HG02759 (cell line): ENCODE measurements around the gene CA6.
"Not testable (repeated sequence)": the region's sequence is repeated elsewhere in the genome, so short reads cannot be mapped to it uniquely, and the experiment has no call there.

Experiments used
- ATAC-seq: cut with Tn5 transposase; IDR thresholded peaks from one replicate; pipeline ENCODE4 v1.9.1; 2021; ENCODE audit warnings: mild to moderate bottlenecking, moderate library complexity; ENCODE audit not compliant: unreplicated experiment

The CA6 gene

GRCh38 chr1:8945568-8945967, at the start of gene CA6:
CA6 (plus strand) TSS chr1:8945868; CDS start chr1:8945887, 19 bp downstream.
- ATAC-seq, result no peak

GRCh38 chr1:8896775-8897174, 48.9 kb upstream of the CA6 start:
- ATAC-seq, result not testable (repeated sequence)

GRCh38 chr1:8897505-8897904, 48.2 kb upstream of the CA6 start:
- ATAC-seq, result not testable (repeated sequence)

DNA sequence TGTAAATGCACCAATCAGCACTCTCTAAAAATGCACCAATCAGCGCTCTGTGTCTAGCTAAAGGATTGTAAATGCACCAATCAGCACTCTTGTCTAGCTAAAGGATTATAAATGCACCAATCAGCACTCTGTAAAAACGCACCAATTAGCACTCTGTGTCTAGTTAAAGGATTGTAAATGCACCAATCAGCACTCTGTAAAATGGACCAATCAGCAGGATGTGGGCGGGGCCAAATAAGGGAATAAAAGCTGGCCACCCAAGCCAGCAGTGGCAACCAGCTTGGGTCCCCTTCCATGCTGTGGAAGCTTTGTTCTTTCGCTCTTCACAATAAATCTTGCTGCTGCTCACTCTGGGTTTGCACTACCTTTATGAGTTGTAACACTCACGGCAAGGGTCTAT, 47.2 kb upstream of the CA6 start:
- not testable (repeated sequence) for ATAC-seq

DNA sequence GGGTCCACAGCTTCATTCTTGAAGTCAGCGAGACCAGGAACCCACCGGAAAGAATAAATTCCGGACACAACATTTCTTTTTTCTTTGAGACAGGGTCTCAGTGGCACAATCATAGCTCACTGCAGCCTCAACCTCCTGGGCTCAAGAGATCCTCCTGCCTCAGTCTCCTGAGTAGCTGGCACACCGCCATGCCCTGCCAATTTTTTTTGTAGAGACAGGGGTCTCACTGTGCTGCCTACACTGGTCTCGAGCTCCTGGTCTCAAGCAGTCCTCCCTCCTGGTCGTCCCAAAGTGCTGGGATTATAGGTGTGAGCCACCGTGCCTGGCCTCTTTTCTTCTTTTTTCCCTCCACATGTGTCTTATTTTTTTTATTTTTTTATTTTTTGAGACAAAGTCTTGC, 46.6 kb upstream of the CA6 start:
- no peak for ATAC-seq

GRCh38 chr1:8900684-8901083, 45.0 kb upstream of the CA6 start:
- ATAC-seq, result not testable (repeated sequence)

DNA sequence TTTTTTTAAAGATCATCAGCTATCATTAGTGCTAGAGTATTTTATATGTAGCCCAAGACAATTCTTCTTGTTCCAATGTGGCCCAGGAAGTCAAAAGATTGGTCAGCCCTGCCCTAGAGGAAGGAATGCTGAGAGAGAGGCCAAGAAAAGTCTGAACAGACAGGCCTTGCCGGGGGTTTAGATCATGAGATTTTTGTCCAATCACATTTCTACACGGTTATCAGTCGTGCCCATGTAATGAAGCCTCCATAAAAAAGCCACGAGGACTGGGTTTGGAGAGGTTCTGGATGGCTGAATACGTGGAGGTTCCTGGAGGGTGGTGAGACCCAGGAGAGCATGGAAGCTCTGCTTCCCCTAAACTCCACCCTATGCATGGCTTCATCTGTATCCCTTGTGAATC, 42.9 kb upstream of the CA6 start:
- ATAC-seq, result no peak

DNA sequence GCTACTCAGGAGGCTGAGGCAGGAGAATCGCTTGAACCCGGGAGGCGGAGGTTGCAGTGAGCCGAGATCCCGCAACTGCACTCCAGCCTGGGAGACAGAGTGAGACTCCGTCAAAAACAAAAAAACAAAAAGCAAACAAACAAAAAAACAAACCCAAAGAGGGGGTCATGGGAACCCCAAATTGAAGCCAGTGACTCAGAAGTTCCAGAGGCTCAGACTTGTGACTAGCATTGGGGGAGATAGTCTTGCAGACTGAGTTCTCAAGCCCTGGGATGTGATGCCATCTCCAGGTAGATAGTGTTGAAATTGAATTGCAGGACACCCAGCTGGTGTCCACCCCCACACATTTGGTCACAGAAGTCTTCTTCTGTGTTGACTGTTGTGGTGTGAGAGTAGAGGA, 42.3 kb upstream of the CA6 start:
- no peak for ATAC-seq

- ATAC-seq, result no peak
Measured at GRCh38 chr1:8903908-8904650, 41.6 kb upstream of the CA6 start.

- no peak for ATAC-seq
Measured at GRCh38 chr1:8905582-8906191, 40.0 kb upstream of the CA6 start.

DNA sequence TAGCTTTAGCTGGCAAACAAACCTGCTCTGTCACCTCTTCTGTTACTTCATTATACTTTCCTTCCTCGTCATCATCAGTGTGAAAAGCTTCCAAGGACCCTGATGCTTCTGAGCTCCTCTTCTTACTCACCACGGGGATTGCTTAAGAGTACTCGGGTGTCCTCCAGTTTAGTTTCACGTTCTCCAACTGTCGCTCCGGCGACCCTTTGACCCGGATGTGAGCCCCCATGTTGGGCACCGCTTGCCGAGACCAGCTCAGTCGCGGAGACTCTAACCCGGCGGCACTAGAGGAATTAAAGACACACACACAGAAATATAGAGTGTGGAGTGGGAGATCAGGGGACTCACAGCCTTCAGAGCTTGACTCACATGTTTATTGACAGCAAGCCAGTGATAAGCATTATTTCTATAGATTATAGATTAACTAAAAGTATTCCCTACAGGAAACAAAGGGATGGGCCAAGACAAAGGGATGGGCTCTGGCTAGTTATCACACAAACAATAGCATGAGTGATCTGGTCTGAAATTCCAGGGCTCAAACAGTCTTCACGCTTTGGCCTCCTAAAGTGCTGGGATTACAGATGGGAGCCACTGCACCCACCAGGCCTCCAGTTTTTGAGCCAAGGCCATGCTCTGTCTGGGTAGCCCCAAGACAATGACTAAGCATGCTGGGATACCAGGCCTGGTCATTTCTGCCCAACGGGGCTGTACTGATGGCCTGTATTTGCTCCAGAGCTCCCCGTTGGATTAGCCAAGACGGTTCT, 37.1 kb upstream of the CA6 start:
- ATAC-seq, result no peak

- ATAC-seq, result no peak
Measured at GRCh38 chr1:8910331-8910730, 35.3 kb upstream of the CA6 start.

GRCh38 chr1:8910914-8911313, 34.8 kb upstream of the CA6 start:
- no peak for ATAC-seq

- no peak for ATAC-seq
Measured at GRCh38 chr1:8911416-8912309, 34.0 kb upstream of the CA6 start.

- no peak for ATAC-seq
Measured at GRCh38 chr1:8913457-8913856, 32.2 kb upstream of the CA6 start.

DNA sequence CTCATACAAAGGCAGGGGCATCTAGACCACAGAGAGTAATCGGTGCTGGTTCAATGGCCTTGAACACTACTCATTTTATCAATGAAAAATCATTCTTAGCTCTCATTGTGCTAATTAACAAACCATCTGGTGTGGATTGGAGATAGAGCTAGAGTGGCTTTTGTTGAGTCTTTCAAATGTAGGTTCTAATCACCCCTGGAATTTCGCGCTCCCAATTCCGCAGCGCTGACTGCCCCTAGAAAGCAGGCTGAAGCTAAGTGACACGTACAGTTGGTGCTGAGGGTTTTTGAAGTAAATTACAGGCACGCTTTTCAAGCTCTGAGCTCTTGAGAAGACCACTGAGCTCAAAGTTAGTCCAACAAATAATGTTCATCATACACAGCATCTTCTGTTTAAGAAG, 31.2 kb upstream of the CA6 start:
- no peak for ATAC-seq

DNA sequence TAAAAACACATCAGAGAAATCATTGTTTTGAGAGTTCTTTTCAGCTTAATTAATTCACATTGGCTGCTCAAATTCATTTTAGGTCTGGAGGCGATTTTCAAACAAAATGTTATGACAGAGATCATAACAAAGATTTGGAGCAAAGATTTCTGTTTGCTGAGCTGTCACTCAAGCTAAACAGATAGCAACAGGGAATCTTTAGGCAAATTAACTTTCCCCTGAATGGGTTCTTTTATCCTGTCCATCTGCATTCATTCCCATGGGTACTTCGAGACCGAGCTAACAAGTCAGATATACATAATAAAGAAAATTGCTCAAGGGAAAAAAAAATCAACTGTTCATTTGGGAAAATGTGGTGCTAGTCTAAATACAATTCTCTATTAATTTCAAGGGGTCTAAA, 30.2 kb upstream of the CA6 start:
- ATAC-seq, result no peak

DNA sequence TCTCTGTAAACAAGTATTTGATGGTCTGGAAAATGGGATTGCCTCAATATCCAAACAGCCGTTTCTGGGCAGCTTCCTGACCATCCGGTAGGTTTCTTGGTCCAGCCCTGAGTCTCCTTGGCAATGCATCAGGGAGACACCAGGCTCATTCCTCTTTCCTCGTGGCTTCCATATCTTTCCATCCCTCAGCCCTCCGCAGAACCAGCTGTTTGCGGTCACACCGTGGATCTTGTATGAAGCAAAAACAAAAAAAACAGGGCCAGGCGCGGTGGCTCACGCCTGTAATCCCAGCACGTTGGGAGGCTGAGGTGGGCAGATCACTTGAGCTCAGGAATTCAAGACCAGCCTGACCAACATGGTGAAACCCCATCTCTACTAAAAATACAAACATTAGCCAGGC, 28.1 kb upstream of the CA6 start:
- not testable (repeated sequence) for ATAC-seq

- no peak for ATAC-seq
Measured at GRCh38 chr1:8922962-8923361, 22.7 kb upstream of the CA6 start.

GRCh38 chr1:8925406-8925805, 20.3 kb upstream of the CA6 start:
- no peak for ATAC-seq

GRCh38 chr1:8925960-8926359, 19.7 kb upstream of the CA6 start:
- no peak for ATAC-seq
